Fibroblast of skin of abdomen (primary cell): ENCODE measurements around the gene ANKDD1A.

ENCODE experiments used
- DNase-seq: peaks from one replicate; pipeline ENCODE4 v3.0.0-alpha.2; 2013

ANKDD1A gene

DNA sequence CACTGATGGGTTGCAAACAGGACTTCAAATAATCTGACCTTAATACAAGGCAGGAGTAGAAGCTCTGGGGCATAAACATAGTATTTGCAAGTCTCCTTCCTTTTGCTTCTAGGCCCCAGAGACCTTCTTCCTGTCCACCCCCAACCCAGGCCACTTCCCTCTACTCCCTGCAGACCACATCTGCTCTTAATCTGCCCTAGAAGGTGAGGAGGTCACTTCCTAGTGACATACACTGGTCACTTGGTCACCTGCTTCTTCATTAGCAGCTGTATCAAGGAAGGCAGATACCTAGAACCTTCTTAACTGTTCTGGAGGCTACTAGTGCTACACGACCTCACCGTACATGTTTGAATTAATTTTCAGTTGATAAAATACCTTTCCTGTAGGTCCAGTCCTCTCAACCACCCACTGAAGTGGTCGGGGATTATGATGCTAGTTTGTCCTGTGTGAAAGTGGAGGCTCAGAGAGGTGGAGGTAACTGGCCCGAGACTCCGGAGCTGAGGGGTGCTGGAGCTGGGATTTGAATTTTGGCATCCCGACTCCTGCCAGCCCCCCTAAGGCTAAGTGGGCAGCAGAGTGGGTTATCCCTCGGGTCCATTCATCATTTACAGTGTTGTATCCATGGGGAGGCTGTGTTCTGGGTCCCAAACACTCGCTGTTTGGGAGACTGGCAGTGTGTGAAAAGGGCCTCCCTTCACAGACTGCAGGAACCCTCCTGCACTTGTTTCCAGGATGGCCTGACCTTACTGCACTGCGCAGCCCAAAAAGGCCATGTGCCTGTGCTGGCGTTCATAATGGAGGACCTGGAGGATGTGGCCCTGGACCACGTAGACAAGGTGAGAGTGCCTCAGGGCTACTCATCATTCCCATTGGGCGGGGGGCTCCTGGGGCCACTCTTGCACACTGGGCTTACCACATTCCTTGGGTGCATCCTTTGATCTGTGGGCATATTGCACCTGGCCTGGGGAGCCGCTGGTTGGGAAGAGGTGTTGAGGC is 13.9 kb downstream of the ANKDD1A start:
- DNase-seq = no peak

DNA sequence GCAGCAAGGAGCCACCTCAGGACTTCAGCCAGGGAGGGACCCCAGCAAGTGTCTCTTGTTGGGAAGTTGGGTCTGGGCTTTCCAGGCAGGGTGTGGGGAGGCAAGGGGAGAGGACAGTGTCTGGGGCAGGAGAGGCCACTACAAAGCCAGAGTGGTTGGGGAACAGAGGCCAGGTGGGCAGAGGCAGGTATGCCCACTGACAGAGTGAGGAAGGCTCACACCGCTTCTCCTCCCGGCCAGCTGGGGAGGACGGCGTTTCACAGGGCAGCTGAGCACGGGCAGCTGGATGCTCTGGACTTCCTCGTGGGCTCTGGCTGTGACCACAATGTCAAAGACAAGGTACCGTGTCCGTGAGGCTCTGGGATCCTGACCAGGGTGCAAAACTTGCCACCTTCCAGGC is 15.0 kb downstream of the ANKDD1A start:
- no peak for DNase-seq

DNA sequence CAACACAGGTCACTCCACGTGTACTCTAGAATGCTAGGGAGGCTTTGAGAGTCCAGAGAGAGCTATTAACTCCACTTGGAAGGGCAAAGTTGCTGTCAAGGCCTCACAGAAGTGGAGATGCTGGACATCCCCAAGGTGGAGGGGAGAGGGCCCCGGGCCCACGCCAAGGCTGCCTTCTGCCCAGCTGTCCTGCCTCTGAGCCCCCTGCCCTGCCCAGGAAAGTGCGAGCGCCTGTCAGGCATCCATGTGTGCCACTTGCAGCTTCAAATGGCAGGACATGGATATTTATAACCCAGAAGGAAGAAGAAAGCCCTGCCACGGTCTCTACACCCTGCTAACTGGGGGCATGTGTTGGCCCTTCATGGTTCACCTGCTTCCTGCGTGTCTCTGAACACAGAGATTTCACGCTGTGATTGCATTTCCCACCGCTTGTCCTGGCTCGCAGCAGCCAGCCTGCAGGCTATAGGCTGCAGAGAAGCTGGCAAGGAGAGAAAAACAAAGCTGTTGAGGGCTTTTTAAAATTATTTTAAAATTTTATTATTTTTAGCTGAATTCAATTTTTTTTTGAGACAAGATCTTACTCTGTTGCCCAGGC is 17.0 kb downstream of the ANKDD1A start:
- DNase-seq = no peak

- no peak for DNase-seq
These were observed 18.4 kb downstream of the ANKDD1A start for GRCh38 chr15:64930019-64930652.

DNA sequence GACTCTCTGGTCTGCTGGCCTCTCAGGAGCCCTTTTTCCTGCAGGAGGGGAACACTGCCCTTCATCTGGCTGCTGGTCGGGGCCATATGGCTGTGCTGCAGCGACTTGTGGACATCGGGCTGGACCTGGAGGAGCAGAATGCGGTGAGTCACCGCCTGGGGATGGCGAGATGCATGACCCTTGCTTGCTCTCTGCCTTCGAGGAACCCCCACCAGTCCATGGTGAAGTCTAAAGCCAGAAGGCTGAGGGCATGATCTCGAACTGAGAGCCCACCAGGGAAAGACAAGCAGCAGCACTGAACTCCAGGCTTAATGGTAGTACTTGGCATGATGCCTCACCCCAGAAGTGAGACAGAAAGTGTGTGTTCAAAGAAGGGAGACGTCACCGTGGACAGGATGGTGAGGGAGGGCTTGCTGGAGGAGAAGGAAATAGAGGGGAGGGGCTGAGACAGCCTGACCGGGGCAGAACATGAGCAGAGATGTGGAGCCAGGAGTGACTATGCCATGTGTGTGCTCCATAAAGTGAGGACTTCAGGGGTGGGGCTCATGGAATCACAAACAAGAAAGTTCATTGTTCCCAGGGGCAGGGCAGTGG is 19.2 kb downstream of the ANKDD1A start:
- DNase-seq = peak; percentile 27

DNA sequence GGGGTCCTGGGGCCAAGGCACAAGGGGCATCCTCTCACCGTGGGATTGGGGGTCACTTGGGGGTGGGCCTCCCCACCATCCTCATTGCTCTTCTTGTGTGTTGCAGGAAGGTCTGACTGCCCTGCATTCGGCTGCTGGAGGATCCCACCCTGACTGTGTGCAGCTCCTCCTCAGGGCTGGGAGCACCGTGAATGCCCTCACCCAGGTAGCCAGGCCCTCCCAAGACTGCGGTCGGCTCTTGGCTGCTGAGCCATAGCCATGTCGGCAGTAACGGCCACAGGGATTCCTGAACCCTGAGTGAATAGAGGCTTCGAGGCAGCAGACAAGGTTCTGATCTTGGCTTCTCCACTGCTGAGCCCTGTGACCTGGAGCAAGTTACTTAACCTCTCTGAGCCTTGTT is 19.7 kb downstream of the ANKDD1A start:
- DNase-seq = no peak

- DNase-seq = no peak
These were observed 22.3 kb downstream of the ANKDD1A start for GRCh38 chr15:64934023-64934422.

GRCh38 chr15:64938192-64938591 is 26.5 kb downstream of the ANKDD1A start:
- DNase-seq = no peak

DNA sequence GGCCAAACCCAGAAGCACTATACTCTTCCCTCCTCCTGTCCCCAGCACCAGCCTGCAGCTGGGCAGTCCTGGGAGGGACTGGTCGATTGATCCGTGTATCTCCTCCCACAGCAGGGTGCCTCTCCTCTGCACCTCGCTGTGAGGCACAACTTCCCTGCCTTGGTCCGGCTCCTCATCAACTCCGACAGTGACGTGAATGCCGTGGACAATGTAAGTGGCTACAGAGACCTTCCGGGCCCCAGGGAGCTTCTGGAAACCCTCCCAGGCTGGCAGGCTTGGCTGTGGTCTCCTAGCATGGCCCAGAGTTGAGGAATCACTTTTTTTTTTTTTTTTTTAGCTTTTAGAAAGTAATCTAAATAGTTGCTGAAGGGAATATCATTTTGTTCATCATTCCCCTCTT is 30.7 kb downstream of the ANKDD1A start:
- no peak for DNase-seq

- no peak for DNase-seq
These were observed 32.0 kb downstream of the ANKDD1A start for GRCh38 chr15:64943512-64944225.

DNA sequence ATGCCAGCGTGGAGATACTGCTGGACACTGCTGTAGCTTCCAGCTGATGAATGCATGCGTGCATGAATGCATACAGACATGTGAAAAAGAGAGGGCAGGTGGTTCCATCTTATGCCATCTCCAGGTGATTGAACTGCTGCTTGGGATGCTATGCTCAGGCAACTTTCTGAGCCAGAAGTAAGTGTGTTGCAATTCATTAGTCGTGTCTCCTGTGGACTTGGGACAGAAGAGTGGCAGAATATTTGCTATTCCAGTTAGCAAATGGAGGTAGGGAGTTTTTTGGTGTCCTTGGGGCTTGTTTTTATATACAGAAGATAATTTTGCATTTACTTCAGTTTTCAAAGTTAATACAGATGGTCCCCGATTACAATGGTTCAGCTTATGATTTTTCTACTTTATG is 33.3 kb downstream of the ANKDD1A start:
- DNase-seq = no peak

GRCh38 chr15:64947211-64947610 is 35.5 kb downstream of the ANKDD1A start:
- no peak for DNase-seq

DNA sequence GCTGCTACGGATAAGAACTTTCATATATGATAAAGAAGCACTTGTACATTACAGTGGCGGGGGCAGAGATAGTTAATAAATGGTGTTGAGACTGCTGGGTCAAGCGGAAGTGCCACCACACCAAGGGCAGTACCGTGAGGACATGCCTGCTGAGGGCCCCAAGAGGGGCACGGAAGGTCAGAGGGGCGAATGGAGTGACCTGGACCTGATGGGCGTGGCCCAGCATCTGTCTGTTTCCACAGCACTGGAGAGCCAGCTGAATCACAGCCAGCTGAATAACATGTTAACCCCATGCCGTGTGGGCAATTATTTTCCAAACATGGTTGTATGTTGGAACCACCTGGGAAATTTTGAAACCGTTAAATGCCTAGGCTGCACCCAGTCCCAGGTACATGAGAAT is 37.2 kb downstream of the ANKDD1A start:
- DNase-seq = no peak

DNA sequence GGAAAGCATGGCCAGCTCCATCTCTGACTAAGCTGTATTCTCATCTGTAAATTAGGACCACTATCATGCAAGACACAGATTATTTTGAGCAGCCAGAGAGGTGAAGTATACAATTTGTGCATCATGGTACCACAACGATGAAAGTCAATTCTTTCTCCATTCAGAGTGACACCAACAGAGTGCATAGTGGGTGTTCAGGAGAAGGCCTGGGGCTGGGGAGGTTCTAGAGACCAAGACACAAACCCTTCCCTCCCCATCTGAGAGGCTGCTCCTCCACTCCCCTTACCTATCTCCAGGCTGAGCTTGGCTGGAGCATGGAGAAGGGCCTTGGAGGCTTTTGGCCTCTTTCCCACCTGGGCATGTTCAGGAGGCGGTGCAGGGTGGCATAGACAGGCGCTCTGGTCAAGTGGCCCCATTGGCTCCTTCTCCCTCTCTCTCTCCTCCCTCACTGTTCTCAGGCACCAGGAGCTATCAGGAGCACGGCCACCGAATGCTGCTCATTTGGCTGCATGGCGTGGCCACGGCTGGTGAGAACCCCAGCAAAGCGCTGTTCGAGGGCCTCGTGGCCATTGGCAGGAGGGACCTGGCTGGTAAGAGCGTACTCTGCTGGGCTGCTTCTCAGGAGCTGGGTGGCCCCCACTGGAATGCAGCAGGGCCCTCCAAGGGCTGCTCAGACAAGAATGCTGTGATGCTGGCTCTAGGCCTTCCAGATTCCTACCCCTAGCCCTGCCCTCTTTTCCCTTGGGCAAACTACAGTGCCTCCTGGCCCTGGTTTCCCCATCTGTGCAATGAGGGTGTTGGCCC is 37.9 kb downstream of the ANKDD1A start:
- DNase-seq = no peak

DNA sequence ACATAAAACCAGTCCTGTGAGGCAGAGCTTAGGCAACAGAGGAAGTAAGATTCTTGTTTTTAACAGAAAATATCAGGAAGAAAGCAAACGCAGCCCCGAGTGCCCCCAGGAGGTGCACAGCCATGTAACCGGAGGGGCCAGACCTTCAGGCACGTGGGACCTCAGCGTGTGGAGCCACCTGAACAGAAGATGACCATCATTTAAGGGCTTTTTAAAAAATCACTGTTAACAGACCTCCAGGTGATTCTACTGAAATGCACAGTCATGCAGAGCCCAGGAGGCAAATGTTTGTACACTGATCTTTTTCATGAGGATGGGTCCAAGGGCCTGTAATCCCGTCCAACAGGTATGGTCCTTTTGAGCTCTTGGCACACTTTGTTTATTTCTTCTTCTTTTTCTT is 39.2 kb downstream of the ANKDD1A start:
- no peak for DNase-seq

GRCh38 chr15:64951777-64952418 is 40.2 kb downstream of the ANKDD1A start:
- no peak for DNase-seq

DNA sequence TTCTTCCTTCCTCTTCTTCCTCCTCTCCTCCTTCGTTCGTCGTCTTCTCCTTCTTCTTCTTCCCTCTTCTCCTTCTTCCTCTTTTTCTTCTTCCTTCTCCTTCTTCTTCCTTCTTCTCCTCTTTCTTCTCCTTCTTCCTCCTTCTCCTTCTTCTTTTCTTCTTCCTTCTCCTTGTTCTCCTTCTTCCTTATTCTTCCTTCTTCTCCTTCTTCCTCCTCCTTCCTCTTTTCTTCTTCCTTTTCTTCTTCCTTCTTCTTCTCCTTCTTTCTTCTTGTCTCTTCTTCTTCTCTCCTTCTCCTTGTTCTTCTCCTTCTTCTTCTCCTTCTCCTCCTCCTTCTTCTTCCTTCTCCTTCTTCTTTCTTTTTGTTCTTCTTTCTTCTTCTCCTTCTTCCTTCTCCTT is 42.7 kb downstream of the ANKDD1A start:
- no peak for DNase-seq

DNA sequence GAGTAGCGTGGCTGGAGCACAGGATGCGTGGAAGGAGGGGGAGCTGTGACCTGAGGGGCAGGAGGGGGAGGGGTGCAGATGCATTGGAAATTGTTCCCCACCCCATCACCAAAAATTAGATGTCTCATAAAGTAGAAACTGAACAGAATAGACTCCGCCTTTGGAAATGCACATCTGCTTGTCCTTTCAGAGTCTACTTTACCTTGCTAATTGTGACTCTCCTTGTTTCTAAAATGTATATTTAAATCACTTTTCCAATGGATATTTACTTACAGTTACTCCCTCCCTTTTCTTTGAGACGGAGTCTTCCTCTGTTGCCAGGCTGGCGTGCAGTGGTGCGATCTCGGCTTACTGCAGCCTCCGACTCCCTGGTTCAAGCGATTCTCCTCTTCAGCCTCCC is 47.4 kb downstream of the ANKDD1A start:
- DNase-seq = no peak

GRCh38 chr15:64960153-64960552 is 48.5 kb downstream of the ANKDD1A start:
- DNase-seq = no peak

DNA sequence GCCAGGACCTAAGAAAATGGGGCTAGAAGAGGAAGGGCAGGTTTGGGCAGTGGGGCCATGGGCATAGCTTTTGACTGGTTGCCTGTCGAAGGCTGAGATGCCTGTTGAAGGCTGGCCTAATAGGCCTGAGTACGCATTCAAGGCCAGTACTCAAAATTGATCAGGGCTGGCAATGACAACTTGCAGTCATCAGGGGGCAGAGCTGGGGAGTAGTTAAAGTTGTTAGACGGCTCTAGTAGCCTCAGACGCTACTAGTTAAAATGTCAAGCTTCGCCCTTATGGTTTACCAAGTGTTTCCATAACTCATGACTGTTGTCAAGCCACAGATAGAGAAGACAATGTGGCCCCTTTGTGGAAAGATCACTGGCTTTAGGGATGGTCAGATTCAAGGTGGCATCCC is 49.3 kb downstream of the ANKDD1A start:
- DNase-seq = no peak

- DNase-seq = no peak
These were observed 57.7 kb downstream of the ANKDD1A start for GRCh38 chr15:64969401-64969800.
